A549 (cell line): Measurements from ENCODE around the gene GPM6B.

ENCODE experiments used
- CTCF ChIP-seq: fragments of >200 bp; sonication (Bioruptor Twin); formaldehyde crosslinking; IDR thresholded peaks from 3 replicates; pipeline ENCODE4 v1.5.1; 2016
- EHMT2 ChIP-seq: fragments of 200-600 bp; sonication (generic); IDR thresholded peaks from 2 replicates; pipeline ENCODE4 v1.6.1; 2016; ENCODE audit warnings: antibody characterized with exemption, low read depth, mild to moderate bottlenecking, moderate library complexity
- FOSB ChIP-seq: fragments of 250-450 bp; sonication (Bioruptor Pico); IDR thresholded peaks from 2 replicates; pipeline ENCODE4 v1.5.0; 2020; ENCODE audit warnings: mild to moderate bottlenecking, moderate library complexity
- KDM5A ChIP-seq: fragments of 200-600 bp; sonication (generic); IDR thresholded peaks from 2 replicates; pipeline ENCODE4 v1.6.1; 2016; ENCODE audit warnings: antibody characterized with exemption, mild to moderate bottlenecking
- MAX ChIP-seq: IDR thresholded peaks from 2 replicates; pipeline ENCODE4 v1.6.1; 2012
- MAZ ChIP-seq: fragments of 150-350 bp; IDR thresholded peaks from 2 replicates; pipeline ENCODE4 v1.6.1; 2014; ENCODE audit warnings: antibody characterized with exemption, low read depth, low read length, borderline replicate concordance
- PBX3 ChIP-seq: IDR thresholded peaks from 2 replicates; pipeline ENCODE4 v1.6.1; 2012
- POLR2A ChIP-seq: IDR thresholded peaks from 2 replicates; pipeline ENCODE4 v1.6.1; 2012; ENCODE audit warnings: mild to moderate bottlenecking, low read length
- RCOR1 ChIP-seq: fragments of 150-350 bp; IDR thresholded peaks from 2 replicates; pipeline ENCODE4 v1.6.1; 2014; ENCODE audit warnings: antibody characterized with exemption, low read length, low read depth

- TF ChIP-seq CTCF (no peak), PBX3 (no peak), RCOR1 (no peak), MAZ (no peak), EHMT2 (no peak), KDM5A (no peak), MAX (no peak), POLR2A (no peak), FOSB (no peak)
These were observed 41.1 kb downstream of the GPM6B start for GRCh38 chrX:13775837-13776236.
